ENCODE data around the gene PHRF1.

Gene PHRF1

GRCh38 chr11:575996-576768, at the start of gene PHRF1:
Gene PHRF1, plus strand, starts transcription at chr11:576470. Its CDS starts 5,043 bp downstream, at chr11:581513.
- peak; percentile 98 for DNase-seq

GRCh38 chr11:528166-528814, 48.0 kb upstream of the PHRF1 start:
- no peak for DNase-seq

- peak; percentile 61 for DNase-seq
Measured at GRCh38 chr11:528815-529727, 47.2 kb upstream of the PHRF1 start.

GRCh38 chr11:529728-530411, 46.4 kb upstream of the PHRF1 start:
- DNase-seq, result no peak

- no peak for DNase-seq
Measured at GRCh38 chr11:530960-531831, 45.1 kb upstream of the PHRF1 start.

- no peak for DNase-seq
Measured at GRCh38 chr11:531919-532526, 44.2 kb upstream of the PHRF1 start.

- DNase-seq, result no peak
Measured at GRCh38 chr11:532527-532985, 43.7 kb upstream of the PHRF1 start.

GRCh38 chr11:532986-533585, 43.2 kb upstream of the PHRF1 start:
- DNase-seq, result no peak

- no peak for DNase-seq
Measured at GRCh38 chr11:533586-534395, 42.5 kb upstream of the PHRF1 start.

- DNase-seq, result no peak
Measured at GRCh38 chr11:534396-535209, 41.7 kb upstream of the PHRF1 start.

- DNase-seq, result no peak
Measured at GRCh38 chr11:535210-535518, 41.1 kb upstream of the PHRF1 start.

GRCh38 chr11:535519-536454, 40.5 kb upstream of the PHRF1 start, which contains the start of gene HRAS:
Gene HRAS, minus strand, starts transcription at chr11:535576.
- DNase-seq, result peak; percentile 96

- DNase-seq, result no peak
Measured at GRCh38 chr11:536841-537621, 39.2 kb upstream of the PHRF1 start, which contains the start of gene LRRC56. Gene LRRC56, plus strand, starts transcription at chr11:537527. Its CDS starts 3,158 bp downstream, at chr11:540685.

GRCh38 chr11:537622-538430, 38.4 kb upstream of the PHRF1 start:
- no peak for DNase-seq

GRCh38 chr11:538431-539051, 37.7 kb upstream of the PHRF1 start:
- DNase-seq, result peak; percentile 31
